ENCODE data around the gene NKIRAS1. TPM values are rescaled to one million over a fixed set of nuclear protein-coding genes. Genes with fewer than 3 reads are reported as not detected.

Gene NKIRAS1
- total RNA-seq, 1 donor from 2014 or later = 13.2 TPM

GRCh38 chr3:23889950-23890349 lies 26.8 kb downstream of the NKIRAS1 start:
- no peak for TF ChIP-seq CTCF (IDR thresholded peaks at IDR 0.05)
- no peaks in the 10 kb centered on the region for H3K27me3 Mint-ChIP-seq (ENCODE audit: low read depth)
- no peak overlapping the region for H3K27ac Mint-ChIP-seq (ENCODE audit: unreplicated experiment)
- H3K4me1 Mint-ChIP-seq (ENCODE audit: low read depth) = peaks cover 5% of the 10 kb centered on the region
- no peak overlapping the region for H3K4me3 Mint-ChIP-seq (ENCODE audit: unreplicated experiment)
- H3K36me3 Mint-ChIP-seq (ENCODE audit: low read depth) = peaks cover 9% of the 10 kb centered on the region
- H3K9me3 Mint-ChIP-seq (ENCODE audit: low read depth) = no peaks in the 10 kb centered on the region
- DNase-seq (ENCODE audit: low spot score) = no peak

- no peak for DNase-seq (ENCODE audit: low spot score)
- H3K27ac Mint-ChIP-seq (ENCODE audit: unreplicated experiment) = no peak overlapping the region
- H3K36me3 Mint-ChIP-seq (ENCODE audit: low read depth) = peaks cover 5% of the 10 kb centered on the region
- no peak overlapping the region for H3K4me3 Mint-ChIP-seq (ENCODE audit: unreplicated experiment)
- H3K4me1 Mint-ChIP-seq (ENCODE audit: low read depth) = peaks cover 5% of the 10 kb centered on the region
- TF ChIP-seq CTCF (IDR thresholded peaks at IDR 0.05) = no peak
- no peaks in the 10 kb centered on the region for H3K9me3 Mint-ChIP-seq (ENCODE audit: low read depth)
- H3K27me3 Mint-ChIP-seq (ENCODE audit: low read depth) = no peaks in the 10 kb centered on the region
Measured at GRCh38 chr3:23889386-23889785, 27.4 kb downstream of the NKIRAS1 start.

GRCh38 chr3:23888617-23889228 lies 28.1 kb downstream of the NKIRAS1 start:
- DNase-seq (ENCODE audit: low spot score) = no peak
- H3K4me3 Mint-ChIP-seq (ENCODE audit: unreplicated experiment) = no peak overlapping the region
- H3K27ac Mint-ChIP-seq (ENCODE audit: unreplicated experiment) = no peak overlapping the region
- peaks cover 5% of the 10 kb centered on the region for H3K36me3 Mint-ChIP-seq (ENCODE audit: low read depth)
- TF ChIP-seq CTCF (IDR thresholded peaks at IDR 0.05) = peak; percentile 94
- H3K4me1 Mint-ChIP-seq (ENCODE audit: low read depth) = peaks cover 5% of the 10 kb centered on the region
- no peaks in the 10 kb centered on the region for H3K27me3 Mint-ChIP-seq (ENCODE audit: low read depth)
- no peaks in the 10 kb centered on the region for H3K9me3 Mint-ChIP-seq (ENCODE audit: low read depth)

GRCh38 chr3:23886311-23886710 lies 30.5 kb downstream of the NKIRAS1 start:
- no peak for DNase-seq (ENCODE audit: low spot score)
- TF ChIP-seq CTCF (IDR thresholded peaks at IDR 0.05) = no peak
- Mint-ChIP-seq H3K4me1 (ENCODE audit: low read depth) (peaks cover 5% of the 10 kb centered on the region), H3K4me3 (ENCODE audit: unreplicated experiment) (no peak overlapping the region), H3K9me3 (ENCODE audit: low read depth) (no peaks in the 10 kb centered on the region), H3K27me3 (ENCODE audit: low read depth) (no peaks in the 10 kb centered on the region), H3K36me3 (ENCODE audit: low read depth) (peaks cover 5% of the 10 kb centered on the region), H3K27ac (ENCODE audit: unreplicated experiment) (no peak overlapping the region)

GRCh38 chr3:23885210-23885609 lies 31.6 kb downstream of the NKIRAS1 start:
- H3K36me3 Mint-ChIP-seq (ENCODE audit: low read depth) = peaks cover 5% of the 10 kb centered on the region
- H3K4me3 Mint-ChIP-seq (ENCODE audit: unreplicated experiment) = no peak overlapping the region
- peaks cover 5% of the 10 kb centered on the region for H3K4me1 Mint-ChIP-seq (ENCODE audit: low read depth)
- no peak overlapping the region for H3K27ac Mint-ChIP-seq (ENCODE audit: unreplicated experiment)
- H3K9me3 Mint-ChIP-seq (ENCODE audit: low read depth) = no peaks in the 10 kb centered on the region
- no peak for DNase-seq (ENCODE audit: low spot score)
- no peak for TF ChIP-seq CTCF (IDR thresholded peaks at IDR 0.05)
- H3K27me3 Mint-ChIP-seq (ENCODE audit: low read depth) = no peaks in the 10 kb centered on the region

All from chondrocyte (in vitro differentiated cells).